ENCODE data around the gene IGSF3.
"Not testable (repeated sequence)": the region's sequence is repeated elsewhere in the genome, so short reads cannot be mapped to it uniquely, and the experiment has no call there.

Gene IGSF3

DNA sequence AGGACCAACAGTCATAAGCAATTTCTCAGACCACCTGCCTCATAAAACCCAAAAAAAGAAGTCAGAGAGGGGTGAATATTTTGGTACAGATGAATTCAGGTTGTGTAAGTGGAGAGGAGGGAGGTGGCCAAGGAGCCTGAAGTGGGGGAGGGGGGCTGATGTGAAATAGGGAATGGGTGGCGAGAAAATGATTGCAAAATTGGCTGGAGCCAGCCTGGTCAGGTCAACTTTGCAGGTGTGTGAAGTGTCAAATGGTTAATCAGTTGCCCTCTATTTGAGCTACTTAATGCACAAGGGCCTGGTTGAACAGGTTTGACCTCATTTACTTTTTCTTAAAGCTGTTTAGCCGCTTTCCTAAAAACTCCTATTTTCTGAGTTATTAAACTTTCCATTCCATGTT lies 38.1 kb downstream of the IGSF3 start:
- DNase-seq (ENCODE audit: low spot score), result not testable (repeated sequence)

DNA sequence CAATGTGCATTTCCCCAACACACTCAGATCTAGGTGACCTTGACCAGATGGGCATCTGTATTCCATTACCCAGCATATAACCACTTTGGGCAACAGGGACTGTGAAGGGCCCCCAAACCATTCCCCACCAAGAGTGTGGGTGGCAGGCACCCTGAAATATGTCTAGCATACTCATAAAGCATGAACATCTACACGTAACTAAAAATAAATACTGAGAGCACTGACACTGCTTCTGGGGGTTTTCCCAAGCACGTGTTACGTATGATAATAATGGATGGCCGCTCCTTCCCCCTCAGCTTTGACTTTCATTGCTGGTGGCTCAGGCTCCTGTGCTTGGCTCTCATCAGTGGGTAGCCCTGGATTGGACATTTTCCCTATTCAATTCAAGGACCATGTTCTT lies 39.1 kb downstream of the IGSF3 start:
- peak; percentile 7 for DNase-seq (ENCODE audit: low spot score)

DNA sequence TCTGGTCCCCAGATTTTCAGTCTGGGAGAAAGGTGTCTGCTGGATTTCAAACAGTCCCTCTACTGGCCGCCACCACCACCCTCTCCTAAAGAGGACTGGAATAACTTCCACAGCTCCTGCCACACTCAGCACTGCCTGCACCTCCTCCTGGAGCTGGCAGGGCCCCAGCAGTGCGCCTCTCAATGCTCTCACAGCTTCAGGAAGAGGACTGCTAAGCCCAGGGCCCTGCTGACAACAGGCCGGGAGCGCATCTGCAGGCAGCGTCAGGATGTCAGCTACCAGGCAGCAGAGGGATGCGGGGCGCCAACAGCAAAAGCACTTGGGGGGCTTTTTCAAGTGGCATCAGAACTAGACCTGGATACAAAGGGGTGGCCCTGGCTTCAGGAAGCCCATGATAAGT lies 40.2 kb downstream of the IGSF3 start:
- DNase-seq (ENCODE audit: low spot score), result not testable (repeated sequence)

DNA sequence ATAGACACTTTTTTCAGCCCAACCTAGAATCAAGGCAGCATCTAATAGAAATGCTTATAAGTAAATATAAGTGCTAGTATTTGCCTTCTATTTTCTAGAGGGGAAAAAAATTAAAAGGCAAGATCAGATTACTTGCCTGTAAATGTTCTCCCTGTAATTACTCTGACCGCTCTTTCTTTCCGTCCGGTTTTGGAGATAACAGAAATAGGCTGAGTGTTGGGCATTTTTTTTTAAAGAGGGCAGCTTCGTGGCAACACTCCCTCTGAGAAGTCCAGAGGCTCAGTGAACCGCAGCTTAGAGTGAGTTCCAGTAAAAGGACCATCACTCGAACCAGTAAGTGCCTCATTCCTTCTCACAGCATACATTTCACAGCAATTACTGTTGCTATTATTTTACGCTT lies 40.6 kb downstream of the IGSF3 start:
- DNase-seq (ENCODE audit: low spot score), result not testable (repeated sequence)

DNA sequence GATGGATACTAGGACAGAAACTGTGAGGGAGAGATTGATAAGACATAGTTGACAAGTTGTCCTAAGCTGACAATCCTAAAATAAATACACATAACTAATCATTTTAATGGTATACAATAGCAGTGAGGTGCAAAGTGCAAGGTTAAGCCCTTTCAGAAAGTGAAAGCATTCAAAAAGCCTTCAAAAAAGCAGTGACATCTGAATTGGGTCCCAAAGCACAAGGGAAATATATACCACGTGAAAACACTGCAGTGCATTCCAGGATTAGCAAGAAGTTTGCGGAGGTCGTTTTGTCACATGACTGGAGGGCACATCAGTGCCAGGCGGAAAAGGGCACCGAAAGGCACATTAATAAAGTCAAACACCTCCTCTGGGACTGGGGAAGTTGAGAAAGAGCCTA lies 42.4 kb downstream of the IGSF3 start:
- not testable (repeated sequence) for DNase-seq (ENCODE audit: low spot score)

DNA sequence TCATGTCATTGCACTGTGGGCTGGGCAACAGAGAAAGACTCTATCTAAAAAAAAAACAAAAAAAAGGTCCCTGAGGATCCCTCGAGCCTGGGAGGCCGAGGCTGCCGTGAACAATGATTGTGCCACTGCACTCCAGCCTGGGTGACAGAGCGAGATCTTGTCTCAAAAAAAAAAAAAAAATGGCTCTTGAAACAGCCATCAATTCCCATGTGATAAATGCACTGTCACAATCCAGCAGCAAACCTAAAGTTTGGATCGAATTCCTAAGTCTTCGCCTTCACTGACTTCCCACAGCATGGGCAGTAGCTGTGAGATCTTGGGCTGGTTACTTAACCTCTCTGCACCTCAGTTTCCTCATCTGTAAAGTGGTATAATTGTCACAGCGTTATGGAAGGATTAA lies 43.5 kb downstream of the IGSF3 start:
- no peak for DNase-seq (ENCODE audit: low spot score)

DNA sequence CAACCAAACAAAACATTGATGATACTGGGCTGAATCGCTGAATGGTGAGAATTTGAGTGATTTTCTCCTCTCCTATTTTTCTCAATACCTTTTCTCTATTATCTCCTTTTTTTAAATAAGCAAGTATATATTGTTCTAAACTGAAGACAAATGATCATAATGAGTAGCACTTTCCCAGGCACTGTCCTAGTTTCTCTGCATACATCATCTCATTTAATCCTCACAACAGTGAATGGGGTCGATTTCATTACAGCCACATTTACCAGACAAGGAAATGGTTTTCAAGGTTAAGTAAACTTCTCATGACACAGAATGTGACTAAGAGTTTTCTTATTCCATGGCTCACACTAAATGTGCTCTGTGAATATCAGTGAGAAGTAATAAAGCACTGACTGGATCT lies 45.0 kb downstream of the IGSF3 start:
- not testable (repeated sequence) for DNase-seq (ENCODE audit: low spot score)

DNA sequence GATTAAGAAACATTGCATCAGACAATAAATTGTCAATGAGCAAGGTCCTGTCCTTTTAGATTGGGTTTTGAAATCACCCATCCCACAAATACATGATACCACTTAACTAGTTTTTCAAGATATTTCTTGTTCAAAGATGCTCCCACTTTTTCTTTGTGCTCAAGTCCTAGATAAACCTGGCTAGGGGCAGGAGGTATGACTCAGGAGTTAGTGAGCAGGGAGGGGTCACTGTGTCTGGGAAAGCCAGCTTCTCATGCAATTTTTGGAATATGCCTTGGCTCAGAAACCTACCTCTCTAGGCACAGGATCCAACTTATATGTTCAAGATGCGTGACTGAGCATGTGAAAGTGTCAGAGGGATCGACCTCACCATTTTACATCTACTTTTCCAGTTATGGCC lies 45.8 kb downstream of the IGSF3 start:
- not testable (repeated sequence) for DNase-seq (ENCODE audit: low spot score)

DNA sequence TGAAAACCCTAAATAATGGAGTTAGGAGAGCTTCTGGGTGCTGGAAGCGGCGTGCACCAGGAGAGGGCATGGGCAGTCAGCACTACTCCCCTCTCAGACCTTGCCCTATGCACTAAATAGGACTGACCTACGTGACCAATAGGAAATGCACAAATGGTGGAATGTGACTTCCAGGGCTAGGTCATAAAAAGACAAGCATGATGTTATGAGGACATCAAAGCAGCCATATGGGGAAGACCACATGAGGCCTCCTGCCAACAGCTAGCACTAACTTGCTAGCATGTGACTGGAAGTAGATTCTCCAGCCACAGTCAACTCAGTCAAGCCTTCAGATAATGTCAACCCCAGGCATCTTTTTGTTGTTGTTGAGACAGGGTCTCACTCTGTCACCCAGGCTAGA lies 47.1 kb downstream of the IGSF3 start:
- DNase-seq (ENCODE audit: low spot score), result not testable (repeated sequence)

DNA sequence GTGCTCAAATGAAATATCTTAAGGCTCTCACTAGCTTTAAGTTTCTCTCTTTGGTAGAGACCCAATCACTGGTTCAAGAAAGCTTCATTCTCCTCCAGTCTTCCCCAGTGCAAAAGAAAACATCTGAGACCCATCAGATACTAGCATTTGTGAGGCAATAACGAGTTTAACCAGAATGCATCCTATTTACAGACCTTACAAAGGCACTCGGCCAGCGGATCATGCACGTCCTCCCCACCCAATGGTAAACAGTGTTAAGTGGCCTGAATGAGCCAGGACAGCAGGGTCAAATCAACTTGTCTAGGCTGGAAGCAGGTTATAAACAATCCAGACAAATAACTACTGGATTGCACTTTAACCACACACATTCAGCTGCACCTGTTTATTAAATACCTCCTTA lies 48.4 kb downstream of the IGSF3 start:
- not testable (repeated sequence) for DNase-seq (ENCODE audit: low spot score)

DNA sequence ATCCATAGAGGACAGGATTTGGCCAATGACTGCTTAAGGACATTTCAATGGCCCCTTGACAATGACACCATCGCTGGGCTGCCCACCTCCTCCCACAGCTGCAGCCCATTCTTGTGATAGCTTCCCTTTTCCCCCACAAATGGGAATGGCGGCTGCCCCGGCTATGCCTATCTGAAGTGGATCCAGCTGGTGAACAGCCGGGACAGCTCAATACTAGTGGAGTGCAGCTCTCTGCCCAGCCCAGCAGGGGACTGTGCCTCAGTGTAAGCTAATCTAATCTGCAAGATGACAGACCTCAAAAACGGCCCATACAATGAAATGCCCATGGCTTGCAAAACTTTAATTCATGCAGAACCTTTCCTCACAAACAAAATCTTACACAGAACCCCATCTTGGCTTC lies 49.7 kb downstream of the IGSF3 start:
- DNase-seq (ENCODE audit: low spot score), result not testable (repeated sequence)

DNA sequence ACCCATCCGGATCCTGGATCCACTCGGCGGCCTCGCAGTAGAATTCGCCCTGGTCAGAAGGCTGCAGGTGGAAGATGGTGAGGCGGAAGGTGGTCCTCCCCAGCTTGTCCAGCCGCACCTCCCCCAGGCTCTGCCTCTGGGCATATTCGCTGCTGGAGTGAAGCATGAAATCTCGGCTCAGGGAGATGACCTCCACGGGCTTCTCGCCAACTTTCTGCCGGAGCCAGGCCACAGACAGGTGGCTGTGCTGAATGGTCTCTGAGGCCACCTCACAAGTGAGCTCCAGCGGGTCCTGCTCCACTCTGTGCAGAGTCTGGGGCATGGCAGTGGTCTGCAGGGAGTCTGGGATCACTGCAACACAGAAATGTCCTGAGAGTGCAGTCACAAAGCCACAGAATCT lies 53.7 kb downstream of the IGSF3 start:
- DNase-seq (ENCODE audit: low spot score), result not testable (repeated sequence)

DNA sequence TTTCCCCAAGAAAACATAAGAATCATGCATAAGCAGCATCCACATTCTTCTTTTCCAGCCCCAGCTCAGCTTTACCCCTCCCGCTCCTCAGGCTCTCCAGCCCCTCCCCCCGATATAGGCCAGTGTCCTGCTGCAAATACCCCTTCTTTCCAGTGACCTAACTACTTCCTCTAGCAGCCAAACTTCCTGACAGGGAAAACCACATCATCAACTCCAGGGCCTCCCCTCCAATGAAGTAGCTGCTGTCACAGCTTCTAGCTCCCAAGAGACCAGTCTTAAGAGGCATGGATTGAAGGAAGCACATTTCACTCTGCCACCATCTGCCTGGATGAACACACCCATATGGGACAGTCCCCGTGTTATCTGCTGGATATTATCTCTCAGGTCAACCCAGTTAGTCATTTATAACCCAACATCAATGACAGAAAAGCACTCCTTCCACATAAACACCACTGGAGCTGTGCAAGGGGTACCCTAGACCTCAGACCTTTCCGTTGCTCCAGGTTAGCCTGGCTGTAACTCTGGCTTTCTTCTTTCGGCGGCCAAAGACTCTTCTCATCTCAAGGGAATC lies 57.6 kb downstream of the IGSF3 start:
- DNase-seq (ENCODE audit: low spot score), result not testable (repeated sequence)

DNA sequence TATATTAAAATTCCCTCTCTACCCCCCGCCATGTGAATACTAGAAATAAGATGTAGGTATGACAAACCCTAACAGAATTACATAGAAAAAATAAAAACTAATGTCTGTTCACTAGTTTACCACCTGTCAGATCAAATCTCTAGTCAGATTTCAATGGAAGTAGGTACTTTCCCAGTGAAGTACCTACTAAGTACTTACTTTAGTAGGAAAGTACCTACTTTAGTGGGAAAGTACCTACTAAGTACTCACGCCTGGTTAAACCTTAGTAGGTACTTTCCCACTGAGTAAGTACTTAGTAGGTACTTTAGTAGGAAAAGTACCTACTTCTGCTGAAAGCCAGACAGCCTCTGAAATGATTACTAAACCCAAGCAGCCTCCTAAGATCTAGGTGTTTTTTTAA lies 58.7 kb downstream of the IGSF3 start:
- DNase-seq (ENCODE audit: low spot score), result not testable (repeated sequence)

DNA sequence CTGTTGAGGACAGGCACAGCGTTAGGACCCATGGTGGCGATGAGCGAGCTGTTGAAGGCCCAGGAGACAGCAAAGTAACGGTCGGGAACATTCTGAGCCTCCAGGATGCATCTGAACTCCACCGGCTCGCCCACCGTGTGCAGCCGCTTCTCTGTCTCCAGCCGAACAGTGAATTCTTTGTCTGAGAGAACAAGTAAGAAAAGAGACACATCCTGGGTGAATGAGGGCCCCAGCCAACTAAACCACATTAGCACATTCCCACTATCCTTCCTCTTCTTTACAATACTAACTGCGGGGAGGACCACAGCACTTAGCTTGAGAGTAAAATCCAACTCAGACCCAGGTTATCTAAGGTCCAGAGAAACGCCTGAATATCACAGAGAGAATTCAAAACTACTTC lies 59.4 kb downstream of the IGSF3 start:
- DNase-seq (ENCODE audit: low spot score), result not testable (repeated sequence)

DNA sequence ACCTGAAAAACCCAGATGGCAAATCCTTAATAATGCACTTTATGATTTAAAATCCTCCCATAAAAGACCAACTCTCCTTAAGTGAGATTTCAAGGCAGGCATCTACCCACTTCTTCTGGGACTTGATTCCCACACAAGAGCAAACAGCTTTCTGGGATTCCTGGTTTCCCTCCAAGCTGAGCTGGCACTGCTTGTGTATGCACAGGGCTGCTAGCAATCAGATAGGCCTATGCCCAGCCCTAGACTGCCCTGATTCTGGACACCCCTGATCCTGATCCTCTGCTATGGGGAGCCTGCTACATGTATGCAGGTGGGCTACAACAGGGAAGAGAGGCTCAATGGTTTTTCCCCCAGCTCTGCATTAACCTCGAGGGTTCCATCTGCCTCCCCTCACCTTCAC lies 60.1 kb downstream of the IGSF3 start:
- not testable (repeated sequence) for DNase-seq (ENCODE audit: low spot score)

DNA sequence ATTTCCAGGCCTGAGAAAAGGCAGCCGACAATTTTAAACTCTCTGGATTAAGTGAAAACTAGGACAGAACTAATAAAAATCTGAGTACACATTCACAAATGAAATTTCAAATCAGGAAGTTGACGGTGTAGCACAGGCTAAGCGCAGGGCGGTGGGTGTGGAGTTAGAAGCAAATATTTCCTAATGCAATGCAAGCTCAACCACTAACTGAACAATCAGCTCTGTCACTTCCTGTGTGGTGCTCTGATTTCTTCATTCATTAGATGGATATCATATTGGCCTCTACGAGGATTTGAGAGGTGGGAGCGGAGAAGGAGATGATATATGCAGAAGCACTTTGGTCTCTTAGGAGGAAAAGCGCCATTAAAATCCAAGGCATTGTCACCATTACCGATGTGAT lies 61.5 kb downstream of the IGSF3 start:
- DNase-seq (ENCODE audit: low spot score), result not testable (repeated sequence)

DNA sequence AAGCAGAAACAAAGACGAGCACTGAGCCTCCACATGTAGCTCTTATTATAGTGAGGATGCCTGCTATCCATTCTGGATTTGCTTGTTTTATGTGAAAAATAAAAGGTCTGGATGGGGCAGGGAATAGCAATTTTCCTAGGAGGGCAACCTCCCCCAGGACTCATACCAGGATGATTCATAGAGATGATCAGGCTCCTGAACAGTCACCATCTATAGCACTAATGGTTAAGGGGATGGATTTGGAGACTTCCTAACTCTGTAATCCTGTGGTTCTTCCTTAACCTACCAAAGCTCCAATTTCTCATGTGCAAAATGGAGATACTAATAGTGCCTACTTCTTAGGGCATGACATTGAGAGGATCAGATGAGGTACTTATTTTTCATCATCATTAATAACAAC lies 62.2 kb downstream of the IGSF3 start:
- DNase-seq (ENCODE audit: low spot score), result no peak

DNA sequence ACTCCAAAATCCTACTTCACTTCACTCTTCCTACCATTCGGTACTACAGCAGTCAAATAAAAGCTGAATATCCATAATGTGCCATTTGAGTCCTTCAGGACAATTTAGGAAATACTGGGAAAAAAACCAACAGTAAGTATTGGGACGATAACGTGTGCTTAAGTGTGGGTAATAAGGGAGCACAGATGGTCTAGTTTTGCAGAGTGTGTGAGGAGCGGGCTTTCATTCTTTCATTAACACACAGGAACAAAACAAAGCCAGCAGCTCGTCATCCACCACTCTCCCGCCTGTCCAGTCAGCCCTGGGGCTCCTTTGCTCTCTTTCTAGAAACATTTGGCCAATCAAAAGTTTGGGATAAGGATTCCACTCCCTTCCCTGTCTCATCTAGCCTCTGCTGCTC lies 63.1 kb downstream of the IGSF3 start:
- not testable (repeated sequence) for DNase-seq (ENCODE audit: low spot score)

DNA sequence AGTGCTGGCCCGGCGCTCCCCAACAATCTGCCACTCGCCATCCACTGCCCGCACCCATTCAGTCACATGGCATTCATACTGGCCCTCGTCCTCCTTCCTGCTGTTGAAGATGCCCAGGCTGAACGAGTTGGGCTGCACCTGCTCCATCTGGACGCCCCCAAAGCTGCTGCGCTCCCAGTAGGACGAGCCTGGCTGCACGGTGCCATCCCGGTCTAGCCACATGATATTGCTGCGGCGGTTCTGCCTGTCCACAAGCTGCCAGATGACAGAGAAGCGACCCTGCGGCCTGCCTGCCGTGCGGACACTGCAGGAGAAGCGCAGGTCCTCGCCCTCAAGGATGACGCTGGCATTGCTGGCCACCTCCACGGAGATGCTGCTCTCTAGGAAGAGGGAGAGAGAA lies 63.9 kb downstream of the IGSF3 start:
- not testable (repeated sequence) for DNase-seq (ENCODE audit: low spot score)

DNA sequence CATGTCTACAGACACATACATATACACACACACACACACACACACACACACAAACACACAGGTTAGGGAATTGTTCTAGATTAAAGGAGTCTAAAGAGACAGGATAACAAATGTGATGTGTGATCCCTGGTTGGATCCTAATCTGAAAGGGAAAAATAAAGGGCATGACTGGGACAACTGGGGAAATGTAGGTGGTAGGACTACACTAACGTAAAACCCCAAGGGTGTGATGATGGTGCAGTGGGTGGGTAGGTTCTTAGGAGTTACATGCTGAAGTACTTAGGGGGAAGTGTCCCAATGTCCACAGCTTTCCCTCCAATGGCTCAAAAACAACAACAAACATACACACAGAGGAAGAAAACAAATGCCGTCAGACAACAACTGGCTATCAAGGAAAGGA lies 68.2 kb downstream of the IGSF3 start:
- DNase-seq (ENCODE audit: low spot score), result not testable (repeated sequence)

DNA sequence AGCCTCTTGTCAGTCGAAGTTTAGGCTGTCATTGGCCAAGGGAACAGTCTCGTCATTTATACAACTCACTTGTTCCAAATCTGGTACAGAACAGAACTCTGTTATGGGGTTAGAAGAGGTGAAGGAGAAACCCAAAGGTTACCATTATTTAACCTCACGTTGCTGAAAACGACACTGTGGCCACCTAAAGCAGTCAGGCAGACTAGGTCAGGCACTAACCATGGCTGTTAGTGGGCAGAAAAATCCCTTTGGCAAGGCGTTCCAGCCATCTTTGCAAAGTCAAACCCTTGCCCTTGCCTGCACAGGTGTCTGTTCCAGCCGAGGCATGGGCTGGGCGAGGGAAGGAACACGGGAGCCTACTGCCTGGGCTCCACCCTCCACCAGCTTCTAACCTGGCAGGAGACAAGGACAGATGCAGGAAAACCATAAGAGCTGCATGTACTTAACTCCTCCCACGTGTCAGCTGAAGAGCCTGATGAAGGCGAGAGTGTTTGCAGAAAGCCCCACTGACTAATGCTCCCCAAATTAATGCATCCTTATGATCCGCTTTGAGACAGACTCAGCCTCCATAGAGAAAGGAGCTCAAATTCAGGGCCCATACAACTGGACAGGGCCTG lies 69.0 kb downstream of the IGSF3 start:
- not testable (repeated sequence) for DNase-seq (ENCODE audit: low spot score)

DNA sequence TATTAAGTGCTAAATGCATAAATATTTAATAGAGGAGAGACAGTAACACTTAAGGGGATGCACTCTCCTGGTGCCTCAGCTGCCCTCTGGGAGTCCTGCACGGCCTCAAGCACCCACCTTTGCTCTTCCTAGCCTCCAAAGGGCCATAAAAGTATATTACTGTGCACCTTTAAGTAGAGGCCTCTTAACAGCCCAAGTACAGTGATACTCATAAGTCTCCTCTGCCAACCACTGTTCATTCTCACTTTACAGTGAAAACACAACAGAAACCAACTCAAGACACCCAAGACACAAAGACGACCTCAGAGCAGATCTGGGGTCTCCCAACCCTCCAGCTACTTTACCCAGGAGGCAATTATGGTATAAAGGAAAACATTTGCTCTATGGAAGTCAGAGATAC lies 70.1 kb downstream of the IGSF3 start:
- not testable (repeated sequence) for DNase-seq (ENCODE audit: low spot score)

DNA sequence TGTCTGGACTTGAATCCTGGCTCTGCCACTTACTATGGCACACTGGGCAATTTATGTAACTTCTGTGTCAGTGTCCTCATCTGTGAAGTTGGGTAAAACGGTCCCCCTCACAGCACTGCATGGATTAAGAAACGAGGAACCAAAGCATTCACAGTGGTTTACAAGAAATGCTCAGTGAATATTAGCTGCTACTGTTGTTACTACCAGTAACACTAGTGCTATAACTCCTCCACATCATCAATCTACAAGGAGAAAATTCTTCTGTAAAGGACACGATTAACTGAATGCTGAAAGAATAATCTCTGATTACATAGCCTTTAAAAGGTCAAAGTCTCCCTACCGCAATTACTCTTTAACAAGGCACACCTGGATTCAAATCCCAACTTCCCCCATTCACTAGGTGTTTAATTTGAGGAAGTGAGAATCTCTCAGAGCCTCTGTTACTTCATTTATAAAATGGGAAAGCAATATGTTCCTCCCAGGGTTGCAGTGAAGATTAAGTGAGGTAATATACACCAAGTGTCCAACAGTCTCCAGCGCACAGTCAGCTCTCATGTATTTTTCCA lies 70.7 kb downstream of the IGSF3 start:
- DNase-seq (ENCODE audit: low spot score), result not testable (repeated sequence)
